Mucosa of rectum (tissue), 2 donors: Measurements from ENCODE around the gene SYTL3.
A peak's percentile ranks its signal among the peaks of the same experiment; 100 is the strongest.

ENCODE experiments used
- H3K27ac ChIP-seq, 2 donors: one replicate each; pipeline ENCODE4 v1.7.0; 2013; ENCODE audit warnings: inconsistent platforms in 2 of 2, low read depth in 2 of 2, low read length in 2 of 2
- H3K27me3 ChIP-seq, 2 donors: one replicate each; pipeline ENCODE4 v1.7.0; 2013; ENCODE audit warnings: low read length in 2 of 2; ENCODE audit not compliant: control insufficient read depth in 2 of 2, insufficient read depth in 2 of 2
- H3K36me3 ChIP-seq, 2 donors: one replicate each; pipeline ENCODE4 v1.7.0; 2013; ENCODE audit warnings: low read length in 2 of 2; ENCODE audit not compliant: control insufficient read depth in 2 of 2, insufficient read depth in 2 of 2
- H3K4me1 ChIP-seq, 2 donors: one replicate each; pipeline ENCODE4 v1.7.0; 2013; ENCODE audit warnings: low read length in 2 of 2, mild to moderate bottlenecking in 1 of 2; ENCODE audit not compliant: control insufficient read depth in 2 of 2, insufficient read depth in 2 of 2
- H3K4me3 ChIP-seq, 2 donors: one replicate each; pipeline ENCODE4 v1.7.0; 2013; ENCODE audit warnings: low read length in 2 of 2
- H3K9ac ChIP-seq, 2 donors: one replicate each; pipeline ENCODE4 v1.7.0; 2013; ENCODE audit warnings: low read length in 2 of 2, low read depth in 1 of 2, mild to moderate bottlenecking in 1 of 2
- H3K9me3 ChIP-seq, 2 donors: one replicate each; pipeline ENCODE4 v1.7.0; 2013; ENCODE audit warnings: low read length in 2 of 2; ENCODE audit not compliant: control insufficient read depth in 2 of 2
- donor health status: healthy.
- donor health status: Normal muscosa, but diverticular disease.

Gene SYTL3

DNA sequence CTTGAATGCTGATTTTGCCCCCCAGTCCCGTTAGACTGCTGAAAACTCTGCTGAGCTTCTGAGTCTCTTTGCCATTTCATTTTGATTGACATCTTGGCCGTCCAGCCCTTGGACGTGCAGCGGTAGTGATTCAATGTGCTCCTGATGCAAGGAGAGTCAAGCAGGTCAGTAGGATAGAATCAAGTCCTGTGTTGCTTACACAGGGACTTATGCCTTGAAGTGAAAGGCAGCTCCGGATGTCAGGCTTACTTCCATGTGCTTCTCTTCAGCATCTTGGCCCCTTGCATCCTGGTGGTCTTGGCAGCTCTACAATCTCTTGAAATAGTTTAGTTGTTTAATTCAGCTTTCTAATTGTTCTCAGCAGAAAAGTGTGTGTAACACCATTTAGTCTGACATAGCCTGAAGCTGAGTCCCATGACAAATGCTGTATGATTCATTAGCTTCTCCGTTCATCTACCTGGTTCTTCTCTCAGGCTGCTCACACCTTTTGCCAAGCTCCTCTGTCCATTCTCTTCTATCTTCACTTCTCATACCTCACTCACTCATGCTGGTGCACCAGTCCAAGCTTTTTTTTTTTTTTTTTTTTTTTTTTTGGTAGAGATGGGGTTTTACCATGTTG, 93.3 kb downstream of the SYTL3 start:
- Histone ChIP-seq H3K36me3 (no peaks in the 10 kb centered on the region), H3K4me1 (no peaks in the 10 kb centered on the region), H3K27ac (no peak overlapping the region), H3K27me3 (no peaks in the 10 kb centered on the region), H3K9ac (no peak overlapping the region), H3K9me3 (peaks cover 0 to 3% of the 10 kb centered on the region in 2 donors), H3K4me3 (no peak overlapping the region)

DNA sequence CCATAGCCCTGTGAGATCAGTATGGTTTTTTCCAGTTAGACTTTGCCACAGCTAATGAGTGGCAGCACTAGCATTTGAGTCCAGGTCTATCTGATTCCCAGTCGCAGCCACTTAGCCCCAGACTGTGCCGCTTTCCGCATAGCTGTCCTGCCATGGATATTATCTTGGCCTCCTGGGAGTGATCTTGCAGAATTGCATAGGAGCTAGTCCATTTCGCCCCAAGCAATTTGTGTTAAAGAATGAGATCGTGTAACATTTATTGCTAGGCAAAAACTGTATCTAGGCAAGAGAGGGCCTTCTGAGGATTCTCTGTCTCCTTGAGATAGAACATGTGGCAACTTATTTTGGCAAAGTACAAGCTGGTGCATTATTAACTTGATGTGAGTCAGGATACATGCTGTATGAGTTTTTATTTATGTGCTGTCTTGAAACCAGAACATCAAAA, 95.2 kb downstream of the SYTL3 start:
- H3K4me3 ChIP-seq, result no peak overlapping the region
- H3K27ac ChIP-seq, result no peak overlapping the region
- no peaks in the 10 kb centered on the region for H3K4me1 ChIP-seq
- H3K27me3 ChIP-seq, result no peaks in the 10 kb centered on the region
- no peak overlapping the region for H3K9ac ChIP-seq
- no peaks in the 10 kb centered on the region for H3K9me3 ChIP-seq
- H3K36me3 ChIP-seq, result no peaks in the 10 kb centered on the region

- Histone ChIP-seq H3K9ac (no peak overlapping the region), H3K9me3 (no peaks in the 10 kb centered on the region), H3K4me1 (peaks cover 5 to 11% of the 10 kb centered on the region in 2 donors), H3K27me3 (no peaks in the 10 kb centered on the region), H3K36me3 (no peaks in the 10 kb centered on the region), H3K27ac (peak overlapping the region in 1 of 2 donors; percentile 39), H3K4me3 (no peak overlapping the region)
These were observed 101.4 kb downstream of the SYTL3 start for GRCh38 chr6:158751224-158751623.

GRCh38 chr6:158751921-158752320, 102.1 kb downstream of the SYTL3 start:
- peak overlapping the region; percentile 50 to 60 for H3K27ac ChIP-seq
- H3K4me1 ChIP-seq, result peaks cover 5 to 11% of the 10 kb centered on the region in 2 donors
- no peaks in the 10 kb centered on the region for H3K9me3 ChIP-seq
- H3K4me3 ChIP-seq, result peak overlapping the region in 1 of 2 donors; percentile 13
- H3K36me3 ChIP-seq, result no peaks in the 10 kb centered on the region
- H3K27me3 ChIP-seq, result no peaks in the 10 kb centered on the region
- H3K9ac ChIP-seq, result no peak overlapping the region

DNA sequence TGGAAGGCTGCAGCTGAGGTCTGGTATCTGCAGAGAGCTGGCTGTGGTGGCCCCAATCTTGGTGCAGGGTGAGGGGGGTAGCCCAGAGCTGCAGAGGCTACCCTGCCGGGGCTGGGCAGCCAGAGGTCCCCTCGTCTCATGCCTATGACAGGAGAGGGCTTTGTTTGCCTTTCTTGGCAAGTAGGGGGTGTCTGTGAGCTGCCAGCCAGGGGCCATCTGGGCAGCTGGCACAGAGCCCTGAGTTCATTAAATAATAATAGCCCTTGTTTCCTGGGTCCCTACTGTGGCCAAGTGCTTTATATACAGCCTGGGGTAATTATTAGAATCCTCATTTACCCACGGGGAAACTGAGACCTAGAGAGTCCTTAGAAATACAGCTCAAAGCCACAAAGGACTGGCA, 102.8 kb downstream of the SYTL3 start:
- H3K4me3 ChIP-seq, result no peak overlapping the region
- H3K27ac ChIP-seq, result peak overlapping the region; percentile 50 to 60
- no peaks in the 10 kb centered on the region for H3K9me3 ChIP-seq
- peaks cover 5 to 11% of the 10 kb centered on the region in 2 donors for H3K4me1 ChIP-seq
- H3K36me3 ChIP-seq, result no peaks in the 10 kb centered on the region
- no peaks in the 10 kb centered on the region for H3K27me3 ChIP-seq
- H3K9ac ChIP-seq, result no peak overlapping the region

DNA sequence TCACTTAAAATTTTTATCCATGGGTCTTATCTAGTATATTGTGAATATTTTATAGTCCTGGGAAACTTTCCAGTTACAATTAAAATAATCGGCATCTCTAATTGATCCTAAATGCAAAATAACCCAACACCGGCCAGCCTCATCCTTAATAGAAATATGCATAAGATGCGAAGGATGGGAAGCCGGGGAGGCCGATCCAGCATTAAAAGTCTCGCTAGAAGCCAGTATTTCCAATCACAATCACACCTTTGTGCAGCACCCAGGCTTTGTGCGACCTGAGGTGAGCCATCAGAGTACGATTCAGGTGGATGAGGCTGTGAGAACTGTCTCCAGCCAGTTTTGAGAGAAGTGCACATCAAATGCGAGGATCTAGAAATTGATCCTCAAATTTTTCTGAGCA, 104.0 kb downstream of the SYTL3 start:
- Histone ChIP-seq H3K4me1 (peaks cover 5 to 11% of the 10 kb centered on the region in 2 donors), H3K9me3 (no peaks in the 10 kb centered on the region), H3K27ac (no peak overlapping the region), H3K9ac (no peak overlapping the region), H3K36me3 (no peaks in the 10 kb centered on the region), H3K27me3 (no peaks in the 10 kb centered on the region), H3K4me3 (no peak overlapping the region)

GRCh38 chr6:158754738-158755137, 104.9 kb downstream of the SYTL3 start:
- Histone ChIP-seq H3K4me1 (peaks cover 5 to 11% of the 10 kb centered on the region in 2 donors), H3K27ac (no peak overlapping the region), H3K36me3 (no peaks in the 10 kb centered on the region), H3K9me3 (no peaks in the 10 kb centered on the region), H3K4me3 (no peak overlapping the region), H3K27me3 (no peaks in the 10 kb centered on the region), H3K9ac (no peak overlapping the region)

- Histone ChIP-seq H3K27ac (no peak overlapping the region), H3K4me3 (no peak overlapping the region), H3K4me1 (peaks cover 5 to 13% of the 10 kb centered on the region in 2 donors), H3K27me3 (no peaks in the 10 kb centered on the region), H3K9me3 (no peaks in the 10 kb centered on the region), H3K36me3 (no peaks in the 10 kb centered on the region), H3K9ac (no peak overlapping the region)
These were observed 105.8 kb downstream of the SYTL3 start for GRCh38 chr6:158755636-158756035.

DNA sequence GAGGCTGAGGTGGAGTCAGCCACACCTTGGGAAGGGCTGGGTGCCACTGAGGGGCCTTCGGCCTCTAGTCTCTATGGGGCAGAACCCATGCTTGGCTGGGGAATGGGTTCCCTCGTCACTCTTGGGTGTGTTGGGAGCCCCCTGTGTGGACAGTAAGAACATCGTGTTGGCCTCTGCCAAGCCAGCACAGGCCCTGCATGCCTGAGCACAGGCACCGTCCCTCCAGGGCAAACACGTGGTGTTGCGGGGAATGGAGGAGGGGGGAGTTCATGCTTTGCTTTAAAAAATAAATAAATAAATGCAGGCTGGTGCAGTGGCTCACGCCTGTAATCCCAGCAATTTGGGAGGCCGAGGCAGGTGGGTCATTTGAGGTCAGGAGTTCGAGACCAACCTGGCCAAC, 106.3 kb downstream of the SYTL3 start:
- H3K9ac ChIP-seq, result no peak overlapping the region
- H3K4me3 ChIP-seq, result no peak overlapping the region
- no peak overlapping the region for H3K27ac ChIP-seq
- H3K9me3 ChIP-seq, result no peaks in the 10 kb centered on the region
- no peaks in the 10 kb centered on the region for H3K27me3 ChIP-seq
- peaks cover 5 to 13% of the 10 kb centered on the region in 2 donors for H3K4me1 ChIP-seq
- H3K36me3 ChIP-seq, result no peaks in the 10 kb centered on the region

GRCh38 chr6:158756977-158757752, 107.3 kb downstream of the SYTL3 start:
- H3K9ac ChIP-seq, result no peak overlapping the region
- H3K4me3 ChIP-seq, result no peak overlapping the region
- H3K36me3 ChIP-seq, result peaks cover 0 to 4% of the 10 kb centered on the region in 2 donors

More at GRCh38 chr6:158756977-158757752, 107.3 kb downstream of the SYTL3 start:
- Histone ChIP-seq H3K27me3 (no peaks in the 10 kb centered on the region), H3K9me3 (no peaks in the 10 kb centered on the region), H3K27ac (no peak overlapping the region), H3K4me1 (peaks cover 5 to 7% of the 10 kb centered on the region in 2 donors)
